Fibroblast of the aortic adventitia (primary cell): ENCODE measurements around the gene TENT4A. TPM values are rescaled to one million over a fixed set of nuclear protein-coding genes. Genes with fewer than 3 reads are reported as not detected.

Experiments
- DNase-seq: peaks from one replicate; pipeline ENCODE4 v3.0.0-alpha.2; 2010; ENCODE audit warnings: low read depth
- H3K4me3 ChIP-seq: 2 replicates; pipeline ENCODE4 v1.5.1; 2011; ENCODE audit warnings: low read depth, mild to moderate bottlenecking, control low read depth, low read length, moderate library complexity
- CTCF ChIP-seq: IDR thresholded peaks from 2 replicates; pipeline ENCODE4 v1.5.1; 2011; ENCODE audit warnings: mild to moderate bottlenecking, low read length, control low read depth, inconsistent platforms; ENCODE audit not compliant: insufficient read depth
- total RNA-seq: library from RNA; depleted of rRNA; stranded (reverse); fragments of >200 nt; gene quantifications from 2 replicates; pipeline ENCODE4 v1.2.3, GENCODE V29; 2012; ENCODE audit warnings: low replicate concordance

The TENT4A gene
- total RNA-seq, 1 donor = 21.4 TPM

- no peak for DNase-seq
These were observed 38.3 kb upstream of the TENT4A start for GRCh38 chr5:6674886-6675285.

GRCh38 chr5:6675784-6676491, 37.3 kb upstream of the TENT4A start:
- no peak for TF ChIP-seq CTCF
- no peak overlapping the region for H3K4me3 ChIP-seq
- DNase-seq = no peak

More at GRCh38 chr5:6674886-6675285, 38.3 kb upstream of the TENT4A start:
- H3K4me3 ChIP-seq = no peak overlapping the region
- TF ChIP-seq CTCF = no peak

DNA sequence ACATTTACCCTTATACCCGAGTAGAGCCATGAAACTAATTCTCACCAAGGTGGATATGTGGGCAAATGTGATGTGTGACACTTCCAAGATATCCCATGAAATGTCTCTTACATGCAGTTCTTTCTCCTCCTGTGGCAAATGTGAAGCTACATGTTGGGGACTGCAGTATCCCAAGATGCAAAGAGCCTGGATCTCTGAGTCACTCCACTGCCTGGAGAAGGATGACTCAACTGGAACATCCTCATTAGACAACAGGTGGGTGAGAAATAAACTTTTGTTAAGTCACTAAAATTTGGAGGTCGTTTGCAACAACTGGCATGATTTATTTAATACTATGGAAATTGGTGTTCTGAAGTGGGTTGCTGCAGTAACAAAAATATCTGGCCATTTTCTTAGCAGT, 36.5 kb upstream of the TENT4A start:
- no peak for DNase-seq
- H3K4me3 ChIP-seq = no peak overlapping the region

GRCh38 chr5:6678385-6678784, 34.8 kb upstream of the TENT4A start:
- DNase-seq = no peak
- no peak for TF ChIP-seq CTCF
- no peak overlapping the region for H3K4me3 ChIP-seq

More for the DNA sequence above, 36.5 kb upstream of the TENT4A start:
- no peak for TF ChIP-seq CTCF

GRCh38 chr5:6680922-6681321, 32.3 kb upstream of the TENT4A start:
- DNase-seq = no peak
- TF ChIP-seq CTCF = no peak
- no peak overlapping the region for H3K4me3 ChIP-seq

DNA sequence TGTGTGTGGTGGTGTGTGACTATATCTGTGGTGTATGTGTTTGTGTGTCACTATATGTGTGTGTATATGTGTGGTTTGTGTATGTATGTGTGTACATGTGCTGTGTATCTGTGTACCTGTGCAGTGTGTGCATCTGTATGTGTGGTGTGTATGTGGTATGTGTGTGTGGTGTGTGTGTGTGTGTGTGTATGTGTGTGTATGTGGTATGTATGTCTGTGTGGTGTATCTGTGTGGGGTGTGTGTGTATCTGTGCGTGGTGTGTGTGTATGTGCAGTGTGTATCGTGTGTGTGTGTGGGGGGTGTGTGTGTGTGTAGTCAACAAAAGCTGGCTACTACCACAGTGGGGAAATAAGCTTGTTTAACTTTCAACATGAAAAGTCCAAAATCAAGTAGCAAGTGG, 31.6 kb upstream of the TENT4A start:
- TF ChIP-seq CTCF = no peak
- DNase-seq = no peak
- no peak overlapping the region for H3K4me3 ChIP-seq

DNA sequence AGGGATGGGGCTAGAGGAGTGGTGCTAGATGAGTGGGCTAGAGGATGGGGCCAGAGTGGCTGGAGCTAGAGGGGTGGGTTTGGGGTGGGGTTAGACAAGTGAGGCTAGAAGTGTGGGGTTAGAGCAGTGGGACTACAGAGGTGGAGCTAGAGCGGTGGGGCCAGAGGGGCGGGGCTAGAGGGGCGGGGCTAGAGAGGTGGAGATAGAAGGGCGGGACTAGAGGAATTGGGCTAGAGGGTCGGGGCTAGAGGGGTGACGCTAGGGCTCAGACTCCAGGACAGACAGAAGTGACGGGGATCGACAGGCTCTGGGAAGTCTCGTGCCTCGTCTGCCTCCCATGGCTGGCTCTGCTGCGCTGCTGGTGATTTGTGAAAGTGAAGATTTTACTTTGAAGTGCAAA, 31.0 kb upstream of the TENT4A start:
- DNase-seq = no peak
- no peak for TF ChIP-seq CTCF

More for the DNA sequence above, 31.0 kb upstream of the TENT4A start:
- no peak overlapping the region for H3K4me3 ChIP-seq
